WTC11 (cell line): ENCODE results near the gene HOXB8. TPM values are rescaled to one million over a fixed set of nuclear protein-coding genes. Genes with fewer than 3 reads are reported as not detected.

ENCODE experiments used
- ATAC-seq: fragments of 200-7000 bp; cut with Tn5 transposase; 2 replicates; pipeline ENCODE4 v1.10.0; 2021; ENCODE audit warnings: mild to moderate bottlenecking, moderate library complexity
- CTCF ChIA-PET: fragments of 300-600 bp; sonication (Branson Sonifier 250); formaldehyde crosslinking; loops from one replicate; lab custom pipeline; 2021; ENCODE audit warnings: antibody characterized with exemption; lab: Charles Lee
- POLR2A ChIA-PET: fragments of 350-600 bp; sonication (Branson Sonifier 250); formaldehyde crosslinking; loops from one replicate; lab custom pipeline; 2021; ENCODE audit warnings: antibody characterized with exemption; lab: Charles Lee
- DNase-seq: peaks from one replicate; pipeline ENCODE4 v3.0.0; 2021; ENCODE audit warnings: low spot score
- H3K27ac Mint-ChIP-seq: 2 replicates; pipeline ENCODE4 v1.8.0; 2021; ENCODE audit warnings: mixed read lengths
- H3K27me3 Mint-ChIP-seq: 2 replicates; pipeline ENCODE4 v1.8.0; 2021; ENCODE audit warnings: low read depth, mild to moderate bottlenecking, moderate library complexity, mixed read lengths
- H3K36me3 Mint-ChIP-seq: 2 replicates; pipeline ENCODE4 v1.8.0; 2021; ENCODE audit warnings: mixed read lengths
- H3K4me1 Mint-ChIP-seq: 2 replicates; pipeline ENCODE4 v1.8.0; 2022; ENCODE audit warnings: mixed read lengths
- H3K4me3 Mint-ChIP-seq: 2 replicates; pipeline ENCODE4 v1.8.0; 2021; ENCODE audit warnings: mild to moderate bottlenecking, moderate library complexity, mixed read lengths
- H3K9me3 Mint-ChIP-seq: 2 replicates; pipeline ENCODE4 v1.8.0; 2021; ENCODE audit warnings: mixed read lengths
- AR ChIP-seq: fragments of 250-450 bp; sonication (Bioruptor Pico); IDR thresholded peaks from 2 replicates; pipeline ENCODE4 v1.9.0; 2021; ENCODE audit warnings: mild to moderate bottlenecking
- ATF1 ChIP-seq: sonication (generic); formaldehyde crosslinking; IDR thresholded peaks from 2 replicates; pipeline ENCODE4 v1.8.1; 2023; ENCODE audit warnings: mild to moderate bottlenecking, moderate library complexity, missing genetic modification reagents
- ATF2 ChIP-seq: sonication (generic); formaldehyde crosslinking; IDR thresholded peaks from 2 replicates; pipeline ENCODE4 v1.8.1; 2022; ENCODE audit warnings: low read depth, missing genetic modification reagents, borderline replicate concordance
- ATF3 ChIP-seq: sonication (generic); formaldehyde crosslinking; conservative IDR thresholded peaks from 2 replicates; pipeline ENCODE4 v1.8.1; 2022; ENCODE audit warnings: mild to moderate bottlenecking, missing genetic modification reagents
- CREB1 ChIP-seq: sonication (generic); formaldehyde crosslinking; IDR thresholded peaks from 2 replicates; pipeline ENCODE4 v1.8.0; 2023; ENCODE audit warnings: mild to moderate bottlenecking, missing genetic modification reagents
- EMX1 ChIP-seq: fragments of 250-450 bp; sonication (Bioruptor Pico); IDR thresholded peaks from 2 replicates; pipeline ENCODE4 v1.8.0; 2021; ENCODE audit warnings: mild to moderate bottlenecking
- FOXP1 ChIP-seq: sonication (generic); formaldehyde crosslinking; IDR thresholded peaks from 2 replicates; pipeline ENCODE4 v1.8.0; 2022; ENCODE audit warnings: missing genetic modification reagents, mild to moderate bottlenecking, moderate library complexity, borderline replicate concordance
- GABPB1 ChIP-seq: sonication (generic); formaldehyde crosslinking; IDR thresholded peaks from 2 replicates; pipeline ENCODE4 v1.8.1; 2023; ENCODE audit warnings: mild to moderate bottlenecking, missing genetic modification reagents
- GRHL2 ChIP-seq: fragments of 250-450 bp; sonication (Bioruptor Pico); IDR thresholded peaks from 2 replicates; pipeline ENCODE4 v1.8.0; 2022; ENCODE audit warnings: mild to moderate bottlenecking, moderate library complexity; ENCODE audit not compliant: insufficient replicate concordance, severe bottlenecking
- IRF2 ChIP-seq: sonication (generic); formaldehyde crosslinking; IDR thresholded peaks from 2 replicates; pipeline ENCODE4 v1.8.0; 2022; ENCODE audit warnings: low read depth, missing genetic modification reagents, borderline replicate concordance
- JUN ChIP-seq: sonication (generic); formaldehyde crosslinking; IDR thresholded peaks from 2 replicates; pipeline ENCODE4 v1.8.0; 2023; ENCODE audit warnings: mild to moderate bottlenecking, missing genetic modification reagents
- MAX ChIP-seq: sonication (generic); formaldehyde crosslinking; IDR thresholded peaks from 2 replicates; pipeline ENCODE4 v1.8.0; 2022; ENCODE audit warnings: mild to moderate bottlenecking, missing genetic modification reagents
- MLX ChIP-seq: sonication (generic); formaldehyde crosslinking; IDR thresholded peaks from 2 replicates; pipeline ENCODE4 v1.8.1; 2023; ENCODE audit warnings: mild to moderate bottlenecking, missing genetic modification reagents, moderate library complexity
- OVOL2 ChIP-seq: fragments of 250-450 bp; sonication (Bioruptor Pico); IDR thresholded peaks from 2 replicates; pipeline ENCODE4 v1.9.0; 2021; ENCODE audit warnings: mild to moderate bottlenecking, borderline replicate concordance
- PRRX2 ChIP-seq: fragments of 250-450 bp; sonication (Bioruptor Pico); IDR thresholded peaks from 2 replicates; pipeline ENCODE4 v1.8.0; 2021; ENCODE audit warnings: mild to moderate bottlenecking
- RELA ChIP-seq: sonication (generic); formaldehyde crosslinking; IDR thresholded peaks from 2 replicates; pipeline ENCODE4 v1.8.1; 2022; ENCODE audit warnings: missing genetic modification reagents, mild to moderate bottlenecking, borderline replicate concordance
- TEAD4 ChIP-seq: sonication (generic); formaldehyde crosslinking; IDR thresholded peaks from 2 replicates; pipeline ENCODE4 v1.8.0; 2022; ENCODE audit warnings: mild to moderate bottlenecking, missing genetic modification reagents
- ZNF121 ChIP-seq: sonication (generic); formaldehyde crosslinking; IDR thresholded peaks from 2 replicates; pipeline ENCODE4 v1.8.0; 2023; ENCODE audit warnings: missing genetic modification reagents
- ZNF219 ChIP-seq: sonication (generic); formaldehyde crosslinking; IDR thresholded peaks from 2 replicates; pipeline ENCODE4 v1.8.0; 2023; ENCODE audit warnings: missing genetic modification reagents, mild to moderate bottlenecking, borderline replicate concordance
- ZNF263 ChIP-seq: sonication (generic); formaldehyde crosslinking; IDR thresholded peaks from 2 replicates; pipeline ENCODE4 v1.8.1; 2022; ENCODE audit warnings: low read depth, mild to moderate bottlenecking, moderate library complexity, missing genetic modification reagents
- ZNF416 ChIP-seq: fragments of 250-450 bp; sonication (Bioruptor Pico); IDR thresholded peaks from 2 replicates; pipeline ENCODE4 v1.9.0; 2021; ENCODE audit warnings: mild to moderate bottlenecking, inconsistent platforms
- ZNF512 ChIP-seq: sonication (generic); formaldehyde crosslinking; IDR thresholded peaks from 2 replicates; pipeline ENCODE4 v1.8.1; 2022; ENCODE audit warnings: missing genetic modification reagents, borderline replicate concordance
- total RNA-seq: library from RNA; stranded (reverse); gene quantifications from 3 replicates; pipeline ENCODE4 v1.2.3, GENCODE V29; 2021

HOXB8 gene
- total RNA-seq, 1 experiment from 2014 or later = not detected

GRCh38 chr17:48579760-48580554, 35.1 kb downstream of the HOXB8 start:
- Mint-ChIP-seq H3K4me1 (peaks cover 44% of the 10 kb centered on the region), H3K27me3 (peaks cover 70% of the 10 kb centered on the region; the same call in 1 of the 2 replicates), H3K27ac (no peak overlapping the region), H3K4me3 (no peak overlapping the region), H3K9me3 (no peaks in the 10 kb centered on the region), H3K36me3 (no peaks in the 10 kb centered on the region)
- DNase-seq (no peak), ATAC-seq (no peak)
- ChIA-PET CTCF (interaction anchor here (0.6 to 1.2 kb wide), 3 partner anchors 28 to 33 kb away, joined by 3 to 5 read pairs (median 3); no protein-coding TSS in a partner anchor), POLR2A (interaction anchor here (1.2 kb wide), 1 partner anchor 79 kb away, joined by 5 read pairs; no protein-coding TSS in a partner anchor)
- TF ChIP-seq ZNF416 (no peak), AR (no peak), ZNF263 (no peak), ZNF121 (CRISPR knock-in tag) (no peak), OVOL2 (CRISPR knock-in tag) (no peak), PRRX2 (no peak), IRF2 (CRISPR knock-in tag) (no peak), CREB1 (CRISPR knock-in tag) (no peak), ZNF219 (CRISPR knock-in tag) (no peak), TEAD4 (CRISPR knock-in tag) (no peak), GRHL2 (CRISPR knock-in tag) (no peak), ATF2 (CRISPR knock-in tag) (no peak), ATF3 (CRISPR knock-in tag) (no peak), EMX1 (CRISPR knock-in tag) (no peak), RELA (no peak), FOXP1 (CRISPR knock-in tag) (no peak), MLX (CRISPR knock-in tag) (no peak), GABPB1 (CRISPR knock-in tag) (no peak), MAX (no peak)

- no peak overlapping the region for H3K4me3 Mint-ChIP-seq
- DNase-seq = no peak
- CTCF ChIA-PET = interaction anchor here (0.7 to 1.2 kb wide), 2 partner anchors 30 to 34 kb away, joined by 3 read pairs; no protein-coding TSS in a partner anchor
- no peaks in the 10 kb centered on the region for H3K9me3 Mint-ChIP-seq
- POLR2A ChIA-PET = no interaction called here
- H3K27ac Mint-ChIP-seq = no peak overlapping the region
- no peak for TF ChIP-seq JUN
- no peak for TF ChIP-seq ZNF512
- no peak for TF ChIP-seq ATF1 (CRISPR knock-in tag)
- TF ChIP-seq, all 79 proteins: peak for 0
- peaks cover 39% of the 10 kb centered on the region for H3K4me1 Mint-ChIP-seq
- no peak for ATAC-seq
- H3K27me3 Mint-ChIP-seq = peaks cover 65% of the 10 kb centered on the region; the same call in 1 of the 2 replicates
- H3K36me3 Mint-ChIP-seq = no peaks in the 10 kb centered on the region
These were observed 35.7 kb downstream of the HOXB8 start for GRCh38 chr17:48579471-48579759.
